HEK293T (cell line): ENCODE data around the gene PLPP4.

Experiments
- CTCF ChIA-PET: fragments of 350-600 bp; formaldehyde crosslinking; extraction: SDS; loops from one replicate; lab custom pipeline; 2021; ENCODE audit warnings: antibody characterized with exemption, inconsistent platforms; lab: Yijun Ruan, JAX
- POLR2A ChIA-PET: fragments of 350-600 bp; formaldehyde crosslinking; extraction: SDS; loops from one replicate; lab custom pipeline; 2020; ENCODE audit warnings: antibody characterized with exemption, inconsistent platforms; lab: Yijun Ruan, JAX
- DNase-seq: peaks from one replicate; pipeline ENCODE4 v3.0.0; 2012; ENCODE audit warnings: mixed read lengths; ENCODE audit errors: extremely low spot score
- ARNT ChIP-seq: fragments of 450-650 bp; IDR thresholded peaks from 2 replicates; pipeline ENCODE4 v1.6.1; 2017; ENCODE audit warnings: mild to moderate bottlenecking
- BHLHE40 ChIP-seq: fragments of 450-650 bp; IDR thresholded peaks from 2 replicates; pipeline ENCODE4 v1.6.1; 2016; ENCODE audit warnings: mild to moderate bottlenecking, moderate library complexity, borderline replicate concordance
- CTBP1 ChIP-seq: fragments of 450-650 bp; IDR thresholded peaks from 2 replicates; pipeline ENCODE4 v1.6.1; 2016; ENCODE audit warnings: borderline replicate concordance
- ELF4 ChIP-seq: fragments of 450-650 bp; IDR thresholded peaks from 2 replicates; pipeline ENCODE4 v1.6.1; 2017; ENCODE audit warnings: antibody characterized with exemption
- FOXA1 ChIP-seq: fragments of 450-650 bp; IDR thresholded peaks from 2 replicates; pipeline ENCODE4 v1.6.1; 2016; ENCODE audit warnings: mild to moderate bottlenecking
- FOXK2 ChIP-seq: fragments of 450-650 bp; IDR thresholded peaks from 2 replicates; pipeline ENCODE4 v1.6.1; 2016; ENCODE audit warnings: mild to moderate bottlenecking
- FOXM1 ChIP-seq: fragments of 450-650 bp; IDR thresholded peaks from 2 replicates; pipeline ENCODE4 v1.6.1; 2017; ENCODE audit warnings: mild to moderate bottlenecking, borderline replicate concordance
- HDGF ChIP-seq: fragments of 450-650 bp; IDR thresholded peaks from 2 replicates; pipeline ENCODE4 v1.6.1; 2017; ENCODE audit warnings: antibody characterized with exemption, borderline replicate concordance
- L3MBTL2 ChIP-seq: fragments of 450-650 bp; conservative IDR thresholded peaks from 2 replicates; pipeline ENCODE4 v1.6.1; 2016; ENCODE audit warnings: mild to moderate bottlenecking
- LEF1 ChIP-seq: fragments of 450-650 bp; IDR thresholded peaks from 2 replicates; pipeline ENCODE4 v1.6.1; 2017; ENCODE audit warnings: mild to moderate bottlenecking, borderline replicate concordance
- NFRKB ChIP-seq: fragments of 450-650 bp; IDR thresholded peaks from 2 replicates; pipeline ENCODE4 v1.6.1; 2016; ENCODE audit warnings: mild to moderate bottlenecking, moderate library complexity
- SP1 ChIP-seq: fragments of 450-650 bp; IDR thresholded peaks from 2 replicates; pipeline ENCODE4 v1.6.1; 2017
- SUZ12 ChIP-seq: fragments of 450-650 bp; IDR thresholded peaks from 2 replicates; pipeline ENCODE4 v1.6.1; 2016; ENCODE audit warnings: mild to moderate bottlenecking
- TARDBP ChIP-seq: fragments of 450-650 bp; IDR thresholded peaks from 2 replicates; pipeline ENCODE4 v1.6.1; 2016
- ZNF384 ChIP-seq: fragments of 450-650 bp; IDR thresholded peaks from 2 replicates; pipeline ENCODE4 v1.6.1; 2016
- TF ChIP-seq, protein P1 (sequence below): fragments of 450-650 bp; IDR thresholded peaks from 2 replicates; pipeline ENCODE4 v1.6.1; 2016

Gene PLPP4

DNA sequence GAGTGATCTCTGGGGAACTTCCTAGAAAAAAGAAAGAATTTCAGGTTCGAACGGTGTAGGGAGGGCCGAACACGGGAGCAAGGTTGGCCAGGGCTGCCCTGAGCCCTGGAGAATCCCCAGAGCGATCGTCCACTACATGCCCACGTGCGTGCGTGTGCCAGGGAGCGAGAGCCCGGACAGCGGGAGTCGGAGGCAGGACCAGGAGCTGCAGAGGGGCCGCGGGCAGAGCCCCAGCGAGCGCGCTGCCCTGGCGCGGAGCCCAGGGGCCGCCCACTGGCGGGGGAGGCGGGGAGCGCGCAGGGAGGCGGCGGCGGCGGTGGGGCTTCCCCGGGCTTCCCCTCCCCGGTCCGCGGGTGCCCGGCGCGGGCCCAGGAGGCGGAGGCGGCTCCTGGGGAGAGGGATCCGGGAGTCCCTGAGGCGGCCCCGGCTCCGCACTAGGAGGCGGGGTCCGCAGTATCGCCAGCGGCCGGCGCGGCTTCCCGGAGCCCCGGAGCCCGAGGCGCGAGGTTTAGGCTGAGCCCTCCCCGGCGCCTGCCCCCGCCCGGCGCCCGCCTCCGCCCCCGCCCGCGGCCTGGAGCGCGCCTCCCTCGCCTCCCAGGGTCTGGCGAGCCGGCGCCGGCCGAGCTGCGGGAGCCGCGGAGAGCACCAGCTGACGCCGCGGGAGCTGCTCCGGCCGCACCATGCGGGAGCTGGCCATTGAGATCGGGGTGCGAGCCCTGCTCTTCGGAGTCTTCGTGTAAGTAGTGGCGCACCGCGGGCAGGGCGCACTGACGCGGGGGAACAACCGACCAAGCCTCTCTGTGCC, at the start of gene PLPP4:
Gene PLPP4 (plus strand): TSS at position 602 of the 805 bp plus-strand sequence. CDS start 79 bp downstream, at position 681.
- peak; percentile 81 for DNase-seq
- POLR2A ChIA-PET, result no interaction called here
- TF ChIP-seq L3MBTL2 (peak; percentile 20), LEF1 (no peak)
- CTCF ChIA-PET, result no interaction called here

DNA sequence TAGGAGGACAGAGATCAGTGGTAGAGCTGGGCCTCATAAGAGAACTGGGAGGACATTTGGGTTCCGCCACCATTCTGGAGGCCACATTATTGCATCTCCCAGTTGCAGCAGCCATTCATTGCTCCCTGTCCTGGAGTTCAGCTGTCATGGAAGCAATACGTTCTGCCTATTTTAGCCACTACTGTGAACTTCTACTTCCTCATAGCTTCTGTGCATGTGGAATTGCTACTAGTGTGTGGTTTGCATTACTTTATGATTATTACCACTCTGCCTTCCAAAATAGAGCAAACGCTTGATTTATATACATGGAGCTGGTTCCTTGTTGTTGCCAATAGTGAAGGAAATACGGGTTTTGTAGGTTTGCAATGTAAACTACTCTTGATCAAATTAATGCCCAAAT, 47.2 kb upstream of the PLPP4 start:
- TF ChIP-seq SP1 (no peak), L3MBTL2 (no peak), HDGF (no peak), LEF1 (no peak), FOXK2 (no peak), SUZ12 (no peak), ELF4 (no peak), FOXA1 (no peak)
- TF ChIP-seq, protein P1, sequence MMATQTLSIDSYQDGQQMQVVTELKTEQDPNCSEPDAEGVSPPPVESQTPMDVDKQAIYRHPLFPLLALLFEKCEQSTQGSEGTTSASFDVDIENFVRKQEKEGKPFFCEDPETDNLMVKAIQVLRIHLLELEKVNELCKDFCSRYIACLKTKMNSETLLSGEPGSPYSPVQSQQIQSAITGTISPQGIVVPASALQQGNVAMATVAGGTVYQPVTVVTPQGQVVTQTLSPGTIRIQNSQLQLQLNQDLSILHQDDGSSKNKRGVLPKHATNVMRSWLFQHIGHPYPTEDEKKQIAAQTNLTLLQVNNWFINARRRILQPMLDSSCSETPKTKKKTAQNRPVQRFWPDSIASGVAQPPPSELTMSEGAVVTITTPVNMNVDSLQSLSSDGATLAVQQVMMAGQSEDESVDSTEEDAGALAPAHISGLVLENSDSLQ, result no peak
- CTCF ChIA-PET, result no interaction called here
- POLR2A ChIA-PET, result no interaction called here
- DNase-seq, result no peak

DNA sequence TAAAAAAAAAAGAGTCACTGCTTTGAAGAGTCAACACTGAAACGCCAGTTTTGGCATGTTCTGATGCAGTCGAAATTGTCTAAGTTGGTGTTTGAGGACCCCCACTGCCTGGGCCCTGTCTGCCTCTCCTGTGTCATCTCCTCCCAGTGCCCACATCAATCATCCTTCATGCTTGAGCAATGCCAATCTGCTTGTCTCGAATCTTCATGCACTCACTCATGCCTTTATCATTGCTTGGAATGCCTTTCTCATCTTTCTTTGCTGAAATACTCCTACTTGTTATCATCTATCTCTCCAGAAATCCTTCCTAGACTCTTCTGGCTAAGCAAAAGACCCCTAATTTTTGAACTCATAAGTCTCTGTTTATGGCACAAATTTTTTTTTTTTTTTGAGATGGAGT, 42.1 kb upstream of the PLPP4 start:
- DNase-seq, result no peak
- ChIA-PET CTCF (no interaction called here), POLR2A (no interaction called here)
- TF ChIP-seq SP1 (no peak), ARNT (no peak), CTBP1 (no peak), BHLHE40 (no peak), FOXM1 (no peak), HDGF (no peak), L3MBTL2 (no peak), ZNF384 (no peak), FOXK2 (no peak), SUZ12 (no peak), ELF4 (no peak), FOXA1 (no peak), NFRKB (no peak), LEF1 (no peak), TARDBP (no peak)
- TF ChIP-seq, protein P1, result no peak

DNA sequence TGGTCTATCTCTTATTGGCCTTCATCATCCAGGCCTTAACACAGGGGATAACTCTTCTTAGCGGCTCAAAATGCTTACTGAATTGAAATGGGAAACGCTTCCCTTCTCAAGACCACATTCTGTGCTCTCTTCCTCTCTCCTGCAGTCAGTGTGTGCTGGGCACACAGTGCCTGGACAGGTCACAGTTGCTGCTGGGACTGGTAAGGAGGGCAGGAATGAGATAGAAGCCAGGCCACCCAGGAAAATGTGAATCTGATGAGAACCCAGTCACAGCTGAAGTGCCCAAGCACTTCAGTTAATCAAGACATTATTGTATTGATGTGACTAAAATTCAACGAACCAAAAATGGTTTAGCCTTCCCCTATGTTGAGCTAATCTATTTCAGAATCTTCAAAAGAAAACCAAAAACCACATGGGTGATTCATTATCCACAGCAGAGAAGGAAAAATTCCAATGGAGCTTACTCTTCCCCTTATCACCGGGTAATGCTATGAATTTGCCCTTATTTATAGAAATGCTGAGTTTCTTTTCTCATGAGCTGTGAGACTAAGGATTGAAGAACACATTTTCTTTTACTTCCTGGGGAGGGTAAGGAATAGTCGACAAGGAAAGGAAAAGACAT, 41.2 kb upstream of the PLPP4 start:
- TF ChIP-seq ARNT (no peak), NFRKB (no peak), ELF4 (no peak), HDGF (no peak), LEF1 (no peak), SUZ12 (no peak), FOXK2 (no peak), SP1 (no peak)
- TF ChIP-seq, protein P1, result no peak
- CTCF ChIA-PET, result no interaction called here
- POLR2A ChIA-PET, result no interaction called here
- no peak for DNase-seq

DNA sequence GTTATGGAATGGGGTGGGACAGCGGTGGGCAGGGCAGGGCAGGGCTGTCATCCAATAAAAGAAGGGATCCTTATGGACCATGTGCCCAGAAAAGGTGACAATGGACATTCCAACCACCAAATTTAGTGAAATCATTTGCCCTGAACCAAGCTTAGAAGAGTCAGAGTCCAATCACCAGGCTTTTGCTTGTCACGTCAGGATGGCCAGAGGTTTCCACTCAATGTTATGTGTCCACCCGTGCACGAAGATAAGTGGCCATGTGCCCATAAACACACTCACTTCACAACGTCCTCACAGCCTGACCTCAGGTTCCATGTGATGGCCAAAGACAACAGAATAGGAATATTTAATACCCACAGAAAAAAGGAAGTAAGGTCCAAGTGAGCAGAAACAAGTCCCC, 36.6 kb upstream of the PLPP4 start:
- DNase-seq, result no peak
- POLR2A ChIA-PET, result no interaction called here
- TF ChIP-seq NFRKB, result no peak
- TF ChIP-seq, protein P1, result no peak
- no peak for TF ChIP-seq LEF1
- TF ChIP-seq FOXA1, result no peak
- no peak for TF ChIP-seq L3MBTL2
- TF ChIP-seq FOXK2, result no peak
- no peak for TF ChIP-seq TARDBP
- TF ChIP-seq ELF4, result no peak
- TF ChIP-seq BHLHE40, result no peak
- TF ChIP-seq SP1, result no peak
- CTCF ChIA-PET, result no interaction called here

DNA sequence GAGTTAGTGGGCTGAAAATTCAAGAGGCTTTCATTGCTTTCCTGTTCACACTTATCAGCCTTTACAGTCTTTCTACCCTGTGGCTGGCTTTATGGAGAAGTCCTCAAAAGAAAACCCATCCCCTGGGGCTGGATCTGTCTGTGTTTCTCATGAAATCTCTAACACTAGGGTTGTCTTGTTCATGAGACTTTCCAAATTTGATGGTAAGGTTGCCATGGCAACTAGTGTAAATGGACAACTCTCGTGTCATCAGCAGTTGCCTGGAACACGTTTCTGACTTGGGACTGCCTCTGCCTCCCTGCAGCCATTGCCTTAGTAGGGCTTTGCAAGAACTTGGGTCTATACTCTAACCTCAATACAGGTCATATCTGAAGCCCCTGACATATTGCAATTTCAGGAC, 35.8 kb upstream of the PLPP4 start:
- POLR2A ChIA-PET, result no interaction called here
- CTCF ChIA-PET, result no interaction called here
- no peak for DNase-seq
- TF ChIP-seq TARDBP (no peak), HDGF (no peak), LEF1 (no peak), L3MBTL2 (no peak), FOXA1 (no peak), ELF4 (no peak), ARNT (no peak), FOXK2 (no peak), ZNF384 (no peak)
